ENCODE data around the gene ARL15.

The ARL15 gene

DNA sequence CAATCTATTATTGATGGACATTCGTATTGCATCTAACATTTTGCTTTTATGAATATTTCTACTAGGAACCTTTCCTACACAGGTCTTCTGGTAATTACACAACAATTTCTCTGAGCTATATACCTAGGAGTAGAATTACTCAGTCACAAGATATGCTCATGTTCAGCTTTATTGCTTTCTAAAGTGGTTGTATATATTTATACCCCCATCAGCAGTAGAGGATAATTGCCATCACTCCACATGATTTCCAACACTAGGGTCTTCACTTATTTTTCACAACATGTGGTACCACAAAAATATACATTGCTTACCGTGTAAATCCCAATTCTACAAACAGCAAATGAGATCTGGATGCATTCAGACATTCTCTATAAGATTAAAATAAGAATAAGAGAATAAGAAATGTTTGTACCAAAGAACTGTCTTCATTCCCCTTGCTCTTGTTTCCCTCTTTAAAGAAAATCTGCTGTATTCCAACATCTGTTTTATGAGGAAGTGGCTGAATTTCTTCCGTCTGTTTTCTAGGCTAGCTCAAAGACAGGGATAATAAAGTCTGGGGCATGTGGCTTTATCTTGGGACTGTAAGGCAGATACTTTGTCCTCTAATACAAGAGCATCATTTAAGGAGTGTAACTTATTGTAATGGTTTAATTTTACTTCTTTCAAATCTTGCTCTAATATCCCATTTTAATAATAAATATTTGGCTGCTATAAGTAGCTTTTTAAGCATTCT lies 28.2 kb downstream of the ARL15 start:
- DNase-seq = no peak

DNA sequence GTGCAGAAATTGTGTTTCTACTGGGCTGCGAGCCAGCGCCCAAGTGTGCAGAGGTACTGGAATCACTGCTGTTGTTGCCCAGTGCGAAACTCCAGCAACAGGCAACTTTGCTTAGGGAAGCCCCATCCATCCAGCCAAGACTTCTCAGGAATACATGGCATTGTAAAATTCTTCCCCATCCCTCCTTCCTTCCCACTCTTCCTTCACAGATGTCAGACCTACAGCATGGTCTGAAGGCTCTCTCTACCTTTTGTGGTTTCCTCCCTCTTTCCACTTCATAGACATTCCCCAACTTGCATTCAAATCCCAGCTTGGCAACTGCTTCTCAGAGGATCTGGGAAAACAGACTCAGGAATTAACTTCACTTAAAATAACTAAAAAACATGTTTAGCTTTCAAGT lies 30.4 kb downstream of the ARL15 start:
- DNase-seq = no peak

DNA sequence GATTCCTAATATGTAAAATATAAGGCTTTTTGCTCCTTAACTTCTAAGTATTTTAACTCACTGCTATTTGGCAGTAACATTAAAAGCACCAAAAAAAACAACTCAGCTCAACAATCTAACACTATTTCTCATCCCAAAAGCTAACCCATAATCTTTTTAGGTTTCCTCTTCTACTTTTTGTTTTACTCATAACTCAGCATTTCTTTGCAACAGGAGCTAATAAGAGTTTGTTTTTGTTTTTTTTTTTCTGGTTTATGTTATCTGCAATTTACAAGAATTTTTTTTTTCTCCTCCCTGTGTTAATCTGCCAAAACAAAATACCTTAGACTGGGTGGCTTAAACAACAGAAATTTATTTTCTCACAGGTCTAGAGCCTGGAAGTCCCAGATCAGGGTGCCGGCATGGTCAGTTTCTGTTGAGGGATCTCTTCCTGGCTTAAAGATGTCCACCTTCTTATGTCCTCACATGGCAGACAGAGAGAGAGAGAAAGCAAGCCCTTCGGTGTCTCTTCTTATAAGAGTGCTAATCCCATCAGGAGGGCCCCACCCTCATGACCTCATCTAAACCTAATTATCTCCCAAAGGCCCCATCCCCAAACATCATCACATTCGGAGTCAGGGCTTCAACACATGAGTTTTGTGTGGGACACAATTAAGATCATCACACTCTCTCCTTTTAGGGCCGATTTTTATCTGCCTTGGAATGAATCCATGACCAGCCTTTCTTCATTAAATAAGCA lies 31.2 kb downstream of the ARL15 start:
- no peak for DNase-seq

DNA sequence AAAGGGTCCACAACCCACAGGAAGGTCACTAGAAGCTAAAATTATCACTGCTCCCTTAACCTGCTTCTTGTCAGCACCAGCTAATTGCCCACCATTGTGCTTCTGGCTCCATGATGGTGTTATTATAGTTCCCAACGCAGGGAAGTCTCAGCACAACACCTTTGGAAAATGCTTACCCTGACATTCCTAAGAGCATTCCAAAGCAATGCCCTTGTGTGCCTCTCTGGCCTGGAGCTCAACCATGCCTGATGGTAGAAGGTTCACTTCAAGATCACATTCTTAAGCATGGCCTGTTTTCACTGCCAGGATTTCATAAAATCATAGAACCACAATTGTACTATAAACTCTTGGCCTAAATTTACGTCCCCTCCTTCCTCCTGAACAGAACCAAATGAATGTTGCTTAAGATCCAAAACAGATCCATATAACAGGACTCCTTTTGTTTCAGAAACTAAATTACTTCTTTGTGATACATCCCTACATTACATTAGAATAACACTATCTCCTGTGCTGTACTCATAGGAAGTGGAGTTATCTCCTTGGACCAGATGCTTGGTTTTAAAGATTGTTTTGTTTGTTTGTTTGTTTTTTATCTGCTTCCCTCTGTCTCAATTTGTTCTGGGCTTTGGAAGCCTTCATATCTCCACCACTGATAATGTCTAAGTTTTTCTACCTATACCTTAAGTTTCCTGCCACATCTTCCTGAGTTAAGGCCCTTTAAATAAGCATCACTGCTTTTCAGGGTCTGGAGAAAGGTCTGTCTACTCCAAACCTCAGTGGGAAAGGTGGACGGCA lies 32.1 kb downstream of the ARL15 start:
- DNase-seq = no peak

DNA sequence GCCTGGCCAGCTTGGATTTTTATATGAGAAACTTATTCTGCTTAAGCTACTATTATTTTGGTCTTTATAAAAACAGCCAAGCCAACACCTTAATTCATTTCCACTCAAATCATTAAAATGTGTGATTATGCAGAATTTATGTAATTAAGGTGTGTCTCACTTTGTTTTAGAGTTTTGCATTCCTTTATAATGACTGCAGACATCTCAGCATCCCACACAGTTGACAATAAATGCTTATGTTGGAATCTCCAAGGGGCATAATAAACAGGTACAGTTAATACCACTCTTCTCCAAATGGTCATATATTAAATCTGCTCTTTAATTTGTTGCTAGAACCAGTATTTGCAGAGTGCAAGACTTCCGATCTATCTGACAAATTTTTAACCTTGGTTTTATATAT lies 34.3 kb downstream of the ARL15 start:
- DNase-seq = no peak

DNA sequence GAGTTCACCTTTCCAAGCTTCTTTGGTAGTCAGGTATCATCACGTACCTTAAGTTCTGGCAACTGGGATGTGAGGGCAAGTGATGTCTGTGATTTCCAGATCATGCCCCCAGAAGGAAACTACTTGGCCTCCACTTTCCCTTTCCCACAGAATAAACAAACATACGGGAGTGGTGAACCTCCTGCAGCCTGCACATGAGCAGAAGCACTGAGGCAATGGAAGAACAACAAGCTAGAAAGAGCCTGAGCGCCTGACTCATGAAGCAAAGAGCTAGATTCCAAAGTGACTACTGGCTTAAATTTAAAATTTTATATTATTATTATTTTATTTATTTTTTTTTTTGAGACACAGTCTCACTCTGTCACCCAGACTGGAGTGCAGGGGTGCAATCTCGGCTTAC lies 35.0 kb downstream of the ARL15 start:
- no peak for DNase-seq

DNA sequence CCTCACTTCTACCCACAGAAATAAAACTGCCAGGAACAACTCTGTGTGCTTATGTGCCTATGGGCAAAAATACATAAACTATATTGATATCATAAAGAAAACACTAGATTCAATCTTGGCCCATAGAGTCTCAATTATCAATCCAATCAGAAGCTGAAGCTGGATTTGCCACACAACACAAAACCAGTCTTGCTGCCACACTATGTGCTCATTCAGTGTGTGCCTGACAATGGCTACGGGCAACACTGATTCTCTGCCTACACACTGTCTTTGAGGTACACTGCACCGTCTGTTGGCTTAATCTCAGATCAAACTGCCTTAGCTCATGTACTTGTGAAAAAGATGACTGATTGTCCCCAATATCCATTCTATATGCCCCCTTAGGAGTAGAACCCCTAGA lies 35.4 kb downstream of the ARL15 start:
- no peak for DNase-seq

DNA sequence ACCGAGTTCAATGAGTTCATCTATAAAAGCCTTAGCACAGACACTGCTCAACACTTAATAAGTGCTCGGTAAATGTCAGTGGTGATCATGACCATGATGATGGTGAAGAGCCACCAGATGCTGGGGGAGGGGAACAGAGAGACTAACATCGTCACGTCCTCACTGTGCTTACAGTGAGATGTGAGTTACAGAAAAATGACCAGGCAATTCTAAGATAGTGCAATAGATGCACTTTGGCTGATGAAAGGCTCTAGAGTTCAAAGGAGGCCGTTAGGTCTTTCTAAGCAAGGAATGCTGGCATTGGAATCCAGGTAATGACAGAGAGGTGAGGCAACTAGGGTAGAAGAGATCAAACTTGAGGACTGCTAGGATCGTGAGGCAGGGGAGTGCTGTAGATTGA lies 36.7 kb downstream of the ARL15 start:
- DNase-seq = no peak

DNA sequence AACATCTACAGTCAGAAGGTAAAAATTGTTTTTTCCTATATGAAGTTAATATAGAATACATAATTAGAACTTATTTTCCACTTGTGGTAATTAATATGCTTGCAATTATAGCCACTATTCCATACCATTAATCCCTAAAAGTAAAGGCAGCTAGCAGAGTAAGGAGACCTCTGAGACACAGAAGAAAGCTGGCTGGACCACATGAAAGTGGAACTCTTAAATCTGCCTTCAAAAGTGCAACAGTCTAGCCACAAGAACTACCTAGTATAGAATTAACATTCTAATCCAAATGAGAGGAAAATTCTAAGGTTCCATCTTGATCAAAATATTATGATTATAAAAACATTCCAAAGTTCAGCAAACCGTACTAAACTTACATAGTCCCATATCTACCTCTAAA lies 37.6 kb downstream of the ARL15 start:
- no peak for DNase-seq

DNA sequence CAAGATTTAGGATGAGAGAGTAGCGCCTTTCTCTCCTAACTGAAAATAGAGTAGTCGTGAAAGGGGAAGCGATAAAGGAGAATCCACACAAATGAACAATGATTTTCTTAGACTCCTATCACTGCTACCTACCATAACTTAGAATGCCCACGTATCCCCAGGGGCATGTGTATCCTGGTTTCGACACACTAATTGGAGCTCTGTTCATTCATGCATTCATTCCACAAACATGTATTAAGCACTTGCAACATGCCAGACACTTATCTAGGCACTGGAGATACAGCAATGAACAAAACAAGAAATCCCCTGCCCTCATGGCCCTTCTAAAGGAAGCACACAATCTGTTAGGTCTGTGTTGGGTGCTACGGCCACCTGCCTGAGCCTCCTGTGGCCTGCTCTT lies 40.0 kb downstream of the ARL15 start:
- DNase-seq = no peak

DNA sequence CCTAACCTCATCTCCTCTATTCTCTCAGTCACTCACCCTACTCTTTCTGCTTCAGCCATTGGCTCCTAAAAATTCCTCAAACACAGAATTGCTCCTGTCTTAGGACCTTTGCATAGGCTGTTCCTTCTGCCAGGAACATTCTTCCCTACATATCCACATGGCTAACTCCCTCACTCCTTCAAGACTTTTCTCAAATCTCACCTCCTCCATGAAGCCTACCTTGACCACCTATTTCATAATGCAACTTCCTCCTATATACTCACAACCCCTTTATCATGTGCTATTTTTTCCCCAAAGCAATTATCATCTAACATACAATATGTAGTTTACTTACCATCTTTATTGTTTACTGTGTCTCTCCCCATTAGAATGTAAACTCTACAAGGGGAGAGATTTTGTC lies 45.8 kb downstream of the ARL15 start:
- DNase-seq = no peak

DNA sequence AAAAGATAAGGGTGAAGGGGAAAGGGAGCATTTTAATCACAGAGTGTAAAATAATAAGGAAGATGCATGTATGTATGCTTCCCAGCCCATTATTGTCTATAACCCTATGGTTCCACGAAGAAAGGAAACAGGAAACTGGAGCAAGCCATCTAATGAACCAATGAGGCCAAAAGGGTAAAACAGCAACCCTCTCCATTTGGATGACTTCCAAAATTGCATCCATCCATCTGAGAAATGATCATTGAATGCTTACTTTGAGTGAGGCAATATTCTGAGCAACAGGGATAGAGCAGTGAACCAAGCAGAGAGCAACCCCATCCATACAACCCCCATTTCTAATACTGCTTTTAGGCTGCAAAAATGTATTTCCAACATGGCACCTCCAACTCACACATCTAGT lies 46.9 kb downstream of the ARL15 start:
- no peak for DNase-seq

DNA sequence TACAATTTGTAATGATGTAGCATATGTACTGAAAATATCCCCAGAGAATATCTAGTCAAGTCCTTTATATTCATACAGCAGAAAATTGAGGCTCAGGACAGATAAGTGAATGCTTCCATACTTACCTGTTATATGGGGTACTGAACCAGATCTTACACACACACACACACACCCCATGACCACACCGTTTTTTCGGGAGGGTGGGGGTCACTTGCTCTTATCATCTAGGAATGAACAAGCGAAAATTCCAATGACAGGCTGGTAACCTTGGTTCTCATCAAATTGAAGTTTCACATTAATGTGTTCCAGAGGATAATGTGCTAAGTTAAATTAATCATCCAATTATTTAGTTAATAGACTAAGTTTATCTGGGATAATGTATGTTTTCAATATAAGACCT lies 48.8 kb downstream of the ARL15 start:
- no peak for DNase-seq

DNA sequence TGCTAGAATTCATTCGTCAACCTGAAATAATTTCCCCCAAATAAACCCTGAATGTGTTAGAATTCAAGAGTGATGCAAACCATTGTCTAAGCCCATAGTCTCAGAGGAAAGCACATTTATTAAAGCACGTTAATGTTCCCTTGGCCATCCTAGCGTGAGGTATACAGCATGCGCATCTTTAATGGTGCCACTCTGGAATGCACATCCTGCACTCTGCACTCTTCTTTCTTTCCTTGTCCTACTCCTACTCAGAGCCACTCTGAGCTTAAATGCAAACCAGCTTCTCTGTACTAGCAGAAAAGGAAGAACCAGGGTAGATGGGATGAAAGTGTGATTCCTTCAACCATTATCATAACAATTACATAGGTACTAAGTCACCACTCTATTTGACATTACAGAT lies 50.4 kb downstream of the ARL15 start:
- no peak for DNase-seq

DNA sequence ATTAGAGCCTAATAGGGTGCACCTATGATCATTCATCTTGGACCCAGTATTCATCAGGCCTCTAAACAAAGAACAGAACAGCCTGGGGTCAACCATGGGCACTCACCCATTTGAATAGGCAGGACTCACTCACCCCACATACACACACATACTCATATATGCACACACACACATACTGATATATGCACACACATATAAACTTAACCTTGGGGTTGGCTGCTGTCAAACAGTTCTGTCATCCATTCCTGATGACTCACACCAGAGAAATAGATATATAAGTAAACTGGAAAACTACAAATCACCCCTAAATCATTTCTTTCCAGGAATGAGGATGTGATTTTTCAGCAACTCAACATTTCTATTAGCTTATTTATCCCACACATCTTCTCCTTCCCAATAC lies 51.3 kb downstream of the ARL15 start:
- no peak for DNase-seq

DNA sequence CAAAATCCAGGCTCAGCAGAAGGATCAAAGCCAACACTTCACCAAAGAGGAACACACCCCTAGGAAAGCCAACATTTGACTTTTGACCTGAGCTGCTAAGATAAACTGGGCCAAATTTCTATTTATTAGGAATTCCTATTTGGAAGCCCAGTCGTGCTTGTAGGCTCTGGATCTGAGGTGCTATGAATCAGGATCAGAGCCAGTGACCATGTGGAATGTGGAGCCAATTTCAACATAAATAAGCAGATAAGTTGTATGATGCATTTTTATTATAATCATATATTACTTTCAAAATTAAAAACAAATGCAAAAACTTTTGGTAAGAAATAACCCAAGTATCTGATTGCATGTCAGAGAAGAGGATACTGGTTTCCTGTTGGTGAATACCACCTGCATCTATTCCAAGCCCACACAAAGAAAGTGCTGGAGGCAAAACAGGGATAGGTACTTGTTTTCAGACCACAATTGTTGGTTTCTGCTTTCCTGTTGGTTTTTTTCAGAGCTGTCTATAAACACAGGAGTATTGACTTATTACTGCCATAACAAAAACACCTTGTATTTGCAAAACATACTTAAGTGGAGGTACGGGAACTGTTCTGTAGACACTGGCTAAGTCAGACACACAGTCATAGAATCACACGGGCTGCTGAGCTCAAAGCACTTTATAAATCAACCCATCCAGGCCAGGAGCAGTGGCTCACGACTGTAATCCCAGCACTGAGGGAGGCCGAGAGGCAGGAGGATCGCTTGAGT lies 52.8 kb downstream of the ARL15 start:
- DNase-seq = no peak

DNA sequence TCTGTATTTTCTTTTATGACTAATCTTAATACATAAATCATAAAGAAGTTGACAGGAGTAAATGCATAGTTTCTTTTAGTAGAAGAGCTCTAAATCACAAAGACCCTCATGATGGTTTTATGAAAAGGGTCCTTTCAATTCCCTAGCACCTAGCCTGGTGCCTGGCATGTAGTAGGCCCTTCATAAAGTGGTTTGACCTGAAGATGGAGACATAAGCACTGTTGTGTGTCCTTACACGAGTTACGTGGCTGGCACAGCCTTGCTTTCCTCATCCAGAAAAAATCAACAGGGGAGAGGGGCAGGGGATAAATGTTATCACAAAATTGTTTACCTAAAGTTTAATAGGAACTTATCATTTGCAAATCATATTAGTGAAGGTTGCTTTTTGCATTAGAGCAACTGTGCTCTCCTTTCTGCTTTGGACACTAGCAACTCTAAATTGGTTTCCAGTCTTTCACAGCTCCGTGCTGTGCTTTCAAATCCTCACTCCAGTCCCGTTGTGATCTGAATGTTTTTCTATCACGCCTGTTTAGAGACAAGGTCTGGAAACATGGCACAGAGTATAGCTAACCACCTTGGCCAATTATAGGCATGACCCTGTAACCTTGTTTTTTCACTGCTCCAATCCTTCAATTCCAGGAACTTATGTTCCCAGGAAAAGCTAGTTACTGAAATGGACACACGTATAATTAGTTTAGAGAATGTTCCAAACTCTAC lies 55.7 kb downstream of the ARL15 start:
- no peak for DNase-seq

DNA sequence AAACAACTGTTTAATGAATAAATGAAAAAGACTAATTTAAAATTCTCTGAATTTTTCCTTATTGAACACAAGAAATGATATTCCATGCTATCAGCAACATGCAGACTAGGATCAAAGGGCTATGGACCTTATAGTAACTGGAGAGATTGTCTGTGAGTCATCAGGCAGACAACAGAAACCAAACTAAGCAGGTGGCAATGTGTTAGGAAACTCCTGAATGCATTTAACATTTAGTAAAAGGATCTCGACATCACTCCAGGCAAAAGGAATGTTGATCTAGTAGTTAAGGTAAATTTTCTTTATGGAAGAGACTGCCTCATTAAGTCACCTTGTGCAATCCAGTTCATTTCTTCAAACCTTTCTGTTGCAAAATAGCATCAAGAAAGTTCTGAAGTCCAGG lies 58.4 kb downstream of the ARL15 start:
- no peak for DNase-seq

DNA sequence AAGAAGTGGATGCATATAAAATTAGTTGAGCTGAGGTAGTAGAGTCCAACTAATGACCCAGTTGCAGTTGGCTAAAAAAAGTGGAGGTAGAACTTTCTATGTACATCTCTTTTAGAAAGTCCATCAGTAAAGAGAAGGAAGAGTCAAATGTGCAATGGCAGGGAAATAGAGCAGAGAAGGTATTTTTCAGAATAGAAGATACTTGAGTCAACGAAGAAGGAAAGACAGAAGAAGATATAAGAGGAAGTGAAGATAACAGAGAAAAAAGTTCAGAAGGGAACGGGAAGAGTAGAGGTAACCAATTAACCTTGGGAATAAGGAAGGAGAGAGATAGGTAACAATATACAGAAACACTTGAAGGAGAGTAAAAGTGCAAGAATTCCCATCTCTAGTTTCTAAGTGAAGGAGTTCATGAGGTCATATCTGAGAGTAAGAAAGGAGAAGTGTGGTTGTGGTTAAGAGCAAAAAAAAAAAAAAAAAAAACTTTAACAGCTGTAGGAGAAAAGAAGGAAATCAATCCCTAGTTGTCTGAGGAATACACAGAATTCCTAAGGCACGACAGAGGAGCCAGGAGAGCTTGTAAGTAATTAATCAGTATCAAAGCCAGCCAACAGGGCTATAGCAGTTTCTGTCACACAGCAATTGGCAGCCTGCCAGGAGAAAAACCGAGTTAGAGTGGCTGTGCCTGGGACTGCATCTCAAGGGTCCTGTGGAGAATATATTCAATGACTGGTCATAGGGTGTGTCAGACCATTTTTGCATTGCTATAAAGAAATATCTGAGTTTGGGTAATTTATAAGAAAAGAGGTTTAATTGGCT lies 61.0 kb downstream of the ARL15 start:
- peak in 1 of 2 donors; percentile 21 for DNase-seq

DNA sequence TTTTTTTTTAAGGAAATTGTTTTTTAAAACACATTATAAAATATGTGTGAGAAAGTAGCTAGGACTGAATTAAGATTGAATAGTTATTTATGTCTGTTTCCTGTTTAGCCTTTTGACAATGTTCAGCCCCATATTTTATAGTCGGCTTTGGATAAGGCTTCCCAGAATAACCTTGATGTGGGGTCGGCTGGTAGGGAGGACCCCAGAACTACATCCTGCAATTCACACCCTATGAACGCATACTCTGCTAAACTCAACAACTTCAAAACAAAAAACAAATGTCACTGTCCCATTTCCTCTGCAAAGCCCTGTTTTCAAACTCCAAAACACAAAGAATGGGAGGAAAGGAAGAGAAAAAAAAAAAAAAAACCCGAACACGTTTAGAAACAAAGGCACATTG lies 63.1 kb downstream of the ARL15 start:
- DNase-seq = no peak

DNA sequence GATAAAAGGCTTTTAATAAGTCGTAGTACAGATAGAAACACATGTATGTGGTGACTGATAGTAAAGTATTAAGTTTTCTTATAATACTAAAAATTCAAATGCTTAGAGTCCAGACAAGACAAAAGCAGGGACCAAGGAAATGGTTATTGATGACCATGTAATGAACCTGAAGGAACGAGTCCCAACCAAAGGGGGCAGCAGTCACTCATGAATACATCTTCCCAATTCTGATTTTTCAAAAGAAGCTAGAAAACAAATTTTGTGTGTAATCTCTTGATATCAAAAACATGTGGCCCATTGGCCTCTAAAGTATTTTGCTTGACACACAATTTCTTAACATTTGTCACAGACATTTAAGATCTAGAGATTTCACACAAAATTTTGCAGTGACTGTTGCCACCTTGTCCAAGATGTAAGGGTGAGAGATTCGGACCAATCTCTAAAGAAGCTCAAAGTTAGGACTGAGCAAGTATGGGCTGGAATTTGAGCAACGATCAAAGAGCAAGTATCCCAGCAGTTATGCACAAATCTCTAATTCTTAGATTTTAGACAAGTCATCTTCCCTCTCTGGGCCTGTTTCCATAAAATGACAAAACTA lies 66.8 kb downstream of the ARL15 start:
- peak; percentile 8 to 41 for DNase-seq

Data from CD4-positive, alpha-beta T cell treated with Interferon alpha-2 for 1 hour (primary cell).